HepG2 (cell line): ENCODE results near the gene AP1M1. TPM values are rescaled to one million over a fixed set of nuclear protein-coding genes. Genes with fewer than 3 reads are reported as not detected.
A peak's percentile ranks its signal among the peaks of the same experiment; 100 is the strongest.

Experiments used
- CBX5 ChIP-seq: sonication (generic); formaldehyde crosslinking; IDR thresholded peaks from 2 replicates; pipeline ENCODE4 v1.4.0; 2020; ENCODE audit warnings: missing genetic modification reagents, borderline replicate concordance
- CENPX ChIP-seq: sonication (generic); formaldehyde crosslinking; IDR thresholded peaks from 2 replicates; pipeline ENCODE4 v1.9.0; 2021; ENCODE audit warnings: mild to moderate bottlenecking, missing genetic modification reagents, moderate library complexity
- FOSL1 ChIP-seq: sonication (generic); formaldehyde crosslinking; IDR thresholded peaks from 2 replicates; pipeline ENCODE4 v1.9.0; 2021; ENCODE audit warnings: missing genetic modification reagents, borderline replicate concordance
- FOXK1 ChIP-seq: sonication (generic); formaldehyde crosslinking; IDR thresholded peaks from 2 replicates; pipeline ENCODE4 v1.4.0; 2020; ENCODE audit warnings: low read depth, missing genetic modification reagents, borderline replicate concordance
- GATAD1 ChIP-seq: IDR thresholded peaks from 2 replicates; pipeline ENCODE4 v1.6.1; 2016; ENCODE audit warnings: missing genetic modification reagents, missing compliant biosample characterization
- HIVEP1 ChIP-seq: sonication (generic); formaldehyde crosslinking; IDR thresholded peaks from 2 replicates; pipeline ENCODE4 v1.4.0; 2020; ENCODE audit warnings: mild to moderate bottlenecking, missing genetic modification reagents
- HMGXB4 ChIP-seq, 2 experiments: sonication (generic) in 1 of 2; formaldehyde crosslinking in 1 of 2; IDR thresholded peaks; 2 replicates each; pipeline versions ENCODE4 v1.4.0 to v1.6.1; 2018 to 2020; ENCODE audit warnings: missing genetic modification reagents in 2 of 2, borderline replicate concordance in 1 of 2, low read depth in 1 of 2, mild to moderate bottlenecking in 1 of 2, missing biosample characterization in 1 of 2
- KMT2B ChIP-seq: IDR thresholded peaks from 2 replicates; pipeline ENCODE4 v1.6.1; 2016; ENCODE audit warnings: missing genetic modification reagents, missing compliant biosample characterization
- NFYC ChIP-seq: IDR thresholded peaks from 2 replicates; pipeline ENCODE4 v1.6.1; 2016; ENCODE audit warnings: missing genetic modification reagents, missing compliant biosample characterization
- RBM22 ChIP-seq: fragments of 200-400 bp; formaldehyde crosslinking; optimal IDR thresholded peaks from 2 replicates; pipeline ENCODE3; 2017; ENCODE audit warnings: mild to moderate bottlenecking, low read length, moderate library complexity
- TSC22D2 ChIP-seq: sonication (generic); formaldehyde crosslinking; IDR thresholded peaks from 2 replicates; pipeline ENCODE4 v1.5.1; 2020; ENCODE audit warnings: missing genetic modification reagents, mild to moderate bottlenecking, borderline replicate concordance
- YEATS2 ChIP-seq: sonication (generic); formaldehyde crosslinking; IDR thresholded peaks from 2 replicates; pipeline ENCODE4 v1.4.0; 2020; ENCODE audit warnings: missing genetic modification reagents, borderline replicate concordance
- ZNF501 ChIP-seq: sonication (generic); formaldehyde crosslinking; IDR thresholded peaks from 2 replicates; pipeline ENCODE4 v1.5.1; 2020; ENCODE audit warnings: mild to moderate bottlenecking, moderate library complexity, missing genetic modification reagents
- ZNF788 ChIP-seq: sonication (generic); formaldehyde crosslinking; IDR thresholded peaks from 2 replicates; pipeline ENCODE4 v1.5.0; 2020; ENCODE audit warnings: mild to moderate bottlenecking, missing genetic modification reagents, borderline replicate concordance
- polyA plus RNA-seq, 8 experiments: library from polyadenylated mRNA; depleted of rRNA in 3 of 8; stranded (reverse) in 7 of 8; unstranded in 1 of 8; fragments of >200 nt; fragmentation: Illumina TruSeq in 4 of 8; extraction: Trizol in 4 of 8; gene quantifications; 2 replicates each; pipeline versions ENCODE4 v1.2.1 to v1.2.3, GENCODE V29; 2011 to 2016; ENCODE audit warnings: low read depth in 4 of 8, missing spikeins in 1 of 8, mixed read lengths in 1 of 8; ENCODE audit not compliant: insufficient read depth in 1 of 8
- total RNA-seq, 5 experiments: library from RNA; depleted of rRNA; stranded (reverse); fragments of >200 nt; fragmentation: Illumina TruSeq; extraction: Trizol; gene quantifications; 2 replicates each; pipeline ENCODE4 v1.2.3, GENCODE V29; 2016; ENCODE audit warnings: low read depth in 1 of 5
- TF ChIP-seq, protein P1 (sequence below): sonication (generic); formaldehyde crosslinking; IDR thresholded peaks from 2 replicates; pipeline ENCODE4 v1.5.1; 2020; ENCODE audit warnings: mild to moderate bottlenecking, missing genetic modification reagents, moderate library complexity
- TF ChIP-seq, protein P2 (sequence below): sonication (generic); formaldehyde crosslinking; IDR thresholded peaks from 2 replicates; pipeline ENCODE4; 2020; ENCODE audit warnings: missing genetic modification reagents, mild to moderate bottlenecking, borderline replicate concordance

The AP1M1 gene
- total and polyA plus RNA-seq, 2 of the 13 experiments (the other 11 are each of a cell fraction or from before 2014, with no cell fraction given): 34.4 to 46.1 TPM

DNA sequence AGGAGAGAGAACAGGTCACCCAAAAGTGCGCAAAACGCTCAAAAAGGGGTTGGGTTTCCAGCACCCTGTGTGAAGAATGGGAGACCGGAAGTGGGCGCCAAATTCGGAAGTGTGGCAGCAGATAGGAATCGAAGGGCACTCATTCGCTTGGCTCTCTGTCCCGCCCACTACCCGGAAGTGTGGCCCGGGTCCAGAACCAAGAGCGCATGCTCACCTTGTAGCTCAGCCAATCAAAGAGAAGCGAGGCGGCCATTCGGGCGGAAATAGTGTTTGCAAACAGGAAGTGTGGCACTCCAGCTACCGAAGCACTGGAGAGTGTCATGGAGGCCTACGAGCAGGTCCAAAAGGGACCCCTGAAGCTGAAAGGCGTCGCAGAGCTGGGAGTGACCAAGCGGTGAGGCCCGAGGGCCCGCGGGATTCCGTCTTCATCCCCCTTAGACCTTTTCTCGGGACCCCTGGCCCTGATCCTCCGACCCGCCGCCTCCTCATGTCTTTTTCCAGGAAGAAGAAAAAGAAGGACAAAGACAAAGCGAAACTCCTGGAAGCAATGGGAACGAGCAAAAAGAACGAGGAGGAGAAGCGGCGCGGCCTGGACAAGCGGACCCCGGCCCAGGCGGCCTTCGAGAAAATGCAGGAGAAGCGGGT is 12.5 kb upstream of the AP1M1 start, which contains the start of gene FAM32A (continued):
- 0 out of 2 replicates have a peak, but pooled peaks have one; percentile 14 for TF ChIP-seq HIVEP1 (CRISPR knock-in tag)
- no peak for TF ChIP-seq FOSL1 (CRISPR knock-in tag)
- no peak; the same call in 1 of the 2 replicates for TF ChIP-seq ZNF788
- no peak for TF ChIP-seq CENPX (CRISPR knock-in tag)
- TF ChIP-seq, protein P1, sequence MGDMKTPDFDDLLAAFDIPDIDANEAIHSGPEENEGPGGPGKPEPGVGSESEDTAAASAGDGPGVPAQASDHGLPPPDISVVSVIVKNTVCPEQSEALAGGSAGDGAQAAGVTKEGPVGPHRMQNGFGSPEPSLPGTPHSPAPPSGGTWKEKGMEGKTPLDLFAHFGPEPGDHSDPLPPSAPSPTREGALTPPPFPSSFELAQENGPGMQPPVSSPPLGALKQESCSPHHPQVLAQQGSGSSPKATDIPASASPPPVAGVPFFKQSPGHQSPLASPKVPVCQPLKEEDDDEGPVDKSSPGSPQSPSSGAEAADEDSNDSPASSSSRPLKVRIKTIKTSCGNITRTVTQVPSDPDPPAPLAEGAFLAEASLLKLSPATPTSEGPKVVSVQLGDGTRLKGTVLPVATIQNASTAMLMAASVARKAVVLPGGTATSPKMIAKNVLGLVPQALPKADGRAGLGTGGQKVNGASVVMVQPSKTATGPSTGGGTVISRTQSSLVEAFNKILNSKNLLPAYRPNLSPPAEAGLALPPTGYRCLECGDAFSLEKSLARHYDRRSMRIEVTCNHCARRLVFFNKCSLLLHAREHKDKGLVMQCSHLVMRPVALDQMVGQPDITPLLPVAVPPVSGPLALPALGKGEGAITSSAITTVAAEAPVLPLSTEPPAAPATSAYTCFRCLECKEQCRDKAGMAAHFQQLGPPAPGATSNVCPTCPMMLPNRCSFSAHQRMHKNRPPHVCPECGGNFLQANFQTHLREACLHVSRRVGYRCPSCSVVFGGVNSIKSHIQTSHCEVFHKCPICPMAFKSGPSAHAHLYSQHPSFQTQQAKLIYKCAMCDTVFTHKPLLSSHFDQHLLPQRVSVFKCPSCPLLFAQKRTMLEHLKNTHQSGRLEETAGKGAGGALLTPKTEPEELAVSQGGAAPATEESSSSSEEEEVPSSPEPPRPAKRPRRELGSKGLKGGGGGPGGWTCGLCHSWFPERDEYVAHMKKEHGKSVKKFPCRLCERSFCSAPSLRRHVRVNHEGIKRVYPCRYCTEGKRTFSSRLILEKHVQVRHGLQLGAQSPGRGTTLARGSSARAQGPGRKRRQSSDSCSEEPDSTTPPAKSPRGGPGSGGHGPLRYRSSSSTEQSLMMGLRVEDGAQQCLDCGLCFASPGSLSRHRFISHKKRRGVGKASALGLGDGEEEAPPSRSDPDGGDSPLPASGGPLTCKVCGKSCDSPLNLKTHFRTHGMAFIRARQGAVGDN (CRISPR knock-in tag): peak; percentile 62
- TF ChIP-seq, protein P2, sequence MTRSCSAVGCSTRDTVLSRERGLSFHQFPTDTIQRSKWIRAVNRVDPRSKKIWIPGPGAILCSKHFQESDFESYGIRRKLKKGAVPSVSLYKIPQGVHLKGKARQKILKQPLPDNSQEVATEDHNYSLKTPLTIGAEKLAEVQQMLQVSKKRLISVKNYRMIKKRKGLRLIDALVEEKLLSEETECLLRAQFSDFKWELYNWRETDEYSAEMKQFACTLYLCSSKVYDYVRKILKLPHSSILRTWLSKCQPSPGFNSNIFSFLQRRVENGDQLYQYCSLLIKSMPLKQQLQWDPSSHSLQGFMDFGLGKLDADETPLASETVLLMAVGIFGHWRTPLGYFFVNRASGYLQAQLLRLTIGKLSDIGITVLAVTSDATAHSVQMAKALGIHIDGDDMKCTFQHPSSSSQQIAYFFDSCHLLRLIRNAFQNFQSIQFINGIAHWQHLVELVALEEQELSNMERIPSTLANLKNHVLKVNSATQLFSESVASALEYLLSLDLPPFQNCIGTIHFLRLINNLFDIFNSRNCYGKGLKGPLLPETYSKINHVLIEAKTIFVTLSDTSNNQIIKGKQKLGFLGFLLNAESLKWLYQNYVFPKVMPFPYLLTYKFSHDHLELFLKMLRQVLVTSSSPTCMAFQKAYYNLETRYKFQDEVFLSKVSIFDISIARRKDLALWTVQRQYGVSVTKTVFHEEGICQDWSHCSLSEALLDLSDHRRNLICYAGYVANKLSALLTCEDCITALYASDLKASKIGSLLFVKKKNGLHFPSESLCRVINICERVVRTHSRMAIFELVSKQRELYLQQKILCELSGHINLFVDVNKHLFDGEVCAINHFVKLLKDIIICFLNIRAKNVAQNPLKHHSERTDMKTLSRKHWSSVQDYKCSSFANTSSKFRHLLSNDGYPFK (CRISPR knock-in tag): peak; percentile 94
- peak; percentile 55 to 88; a peak in 3 of 4 replicates for TF ChIP-seq HMGXB4 (CRISPR knock-in tag; IDR thresholded peaks at IDR 0.05; ENCODE audit: borderline replicate concordance in 1 of 2, low read depth in 1 of 2)
- TF ChIP-seq ZNF501 (CRISPR knock-in tag): peak; percentile 90
- no peak for TF ChIP-seq TSC22D2
- TF ChIP-seq CBX5 (CRISPR knock-in tag): peak; percentile 64; the same call in 1 of the 2 replicates
- peak; percentile 90; the same call in 1 of the 2 replicates for TF ChIP-seq YEATS2
- peak; percentile 74 for TF ChIP-seq KMT2B (CRISPR knock-in tag)
- peak; percentile 95 for TF ChIP-seq NFYC (CRISPR knock-in tag)
- no peak for TF ChIP-seq RBM22
- peak; percentile 96 for TF ChIP-seq FOXK1 (CRISPR knock-in tag)
- TF ChIP-seq GATAD1 (CRISPR knock-in tag): peak; percentile 95
